Mesendoderm (in vitro differentiated cells): ENCODE data around the gene ZNF521.

Source experiments
- DNase-seq: peaks from one replicate; pipeline ENCODE4 v3.0.0; 2013
- H2AK5ac ChIP-seq: 2 replicates; pipeline ENCODE4 v1.6.1; 2013; ENCODE audit warnings: low read length, inconsistent platforms
- H2BK120ac ChIP-seq: 2 replicates; pipeline ENCODE4 v1.6.1; 2013; ENCODE audit warnings: low read depth, mild to moderate bottlenecking, low read length, moderate library complexity, mixed read lengths
- H2BK15ac ChIP-seq: replicated peaks from 2 replicates; pipeline ENCODE4 v1.6.1; 2013; ENCODE audit warnings: low read depth, mild to moderate bottlenecking, moderate library complexity
- H2BK5ac ChIP-seq: 2 replicates; pipeline ENCODE4 v1.6.1; 2013; ENCODE audit warnings: low read length, inconsistent platforms
- H3K18ac ChIP-seq: 2 replicates; pipeline ENCODE4 v1.6.1; 2013; ENCODE audit warnings: mild to moderate bottlenecking, low read length, mixed read lengths
- H3K23ac ChIP-seq: one replicate; pipeline ENCODE4 v1.6.1; 2013; ENCODE audit warnings: low read length
- H3K27ac ChIP-seq: 2 replicates; pipeline ENCODE4 v1.5.1; 2013; ENCODE audit warnings: low read depth, mild to moderate bottlenecking, inconsistent platforms, low read length, moderate library complexity
- H3K27me3 ChIP-seq: 2 replicates; pipeline ENCODE4 v1.6.1; 2013; ENCODE audit warnings: low read length, control low read depth, mild to moderate bottlenecking, inconsistent platforms; ENCODE audit not compliant: insufficient read depth, poor library complexity
- H3K36me3 ChIP-seq: 2 replicates; pipeline ENCODE4 v1.6.1; 2013; ENCODE audit warnings: low read length, inconsistent platforms; ENCODE audit not compliant: control insufficient read depth, insufficient read depth
- H3K4ac ChIP-seq: one replicate; pipeline ENCODE4 v1.6.1; 2013; ENCODE audit warnings: low read depth, mild to moderate bottlenecking, low read length, moderate library complexity
- H3K4me1 ChIP-seq: 2 replicates; pipeline ENCODE4 v1.6.1; 2013; ENCODE audit warnings: low read depth, low read length, inconsistent platforms; ENCODE audit not compliant: control insufficient read depth
- H3K4me2 ChIP-seq: 2 replicates; pipeline ENCODE4 v1.6.1; 2013; ENCODE audit warnings: low read length
- H3K4me3 ChIP-seq: 2 replicates; pipeline ENCODE4 v1.5.1; 2013; ENCODE audit warnings: mild to moderate bottlenecking, low read length
- H3K56ac ChIP-seq: one replicate; pipeline ENCODE4 v1.6.1; 2013; ENCODE audit warnings: low read length
- H3K79me1 ChIP-seq: 2 replicates; pipeline ENCODE4 v1.6.1; 2013; ENCODE audit warnings: low read length, inconsistent platforms
- H3K79me2 ChIP-seq: 2 replicates; pipeline ENCODE4 v1.6.1; 2013; ENCODE audit warnings: mild to moderate bottlenecking, low read length; ENCODE audit not compliant: control insufficient read depth, insufficient read depth
- H3K9ac ChIP-seq: 2 replicates; pipeline ENCODE4 v1.6.1; 2013; ENCODE audit warnings: low read length, inconsistent platforms
- H4K5ac ChIP-seq: one replicate; pipeline ENCODE4 v1.6.1; 2013; ENCODE audit warnings: low read length
- H4K8ac ChIP-seq: one replicate; pipeline ENCODE4 v1.6.1; 2013; ENCODE audit warnings: low read depth, mild to moderate bottlenecking, control low read depth, low read length, moderate library complexity
- WGBS: extraction: QIAGEN DNeasy Blood & Tissue Kit; methylation state at CpG from one replicate; pipeline ENCODE4 v1.1.7; 2013; ENCODE audit warnings: low lambda C conversion rate, missing lambda C conversion rate; ENCODE audit not compliant: insufficient coverage; ENCODE audit errors: extremely low coverage; 5-methylcytosine and 5-hydroxymethylcytosine counted together

Gene ZNF521

DNA sequence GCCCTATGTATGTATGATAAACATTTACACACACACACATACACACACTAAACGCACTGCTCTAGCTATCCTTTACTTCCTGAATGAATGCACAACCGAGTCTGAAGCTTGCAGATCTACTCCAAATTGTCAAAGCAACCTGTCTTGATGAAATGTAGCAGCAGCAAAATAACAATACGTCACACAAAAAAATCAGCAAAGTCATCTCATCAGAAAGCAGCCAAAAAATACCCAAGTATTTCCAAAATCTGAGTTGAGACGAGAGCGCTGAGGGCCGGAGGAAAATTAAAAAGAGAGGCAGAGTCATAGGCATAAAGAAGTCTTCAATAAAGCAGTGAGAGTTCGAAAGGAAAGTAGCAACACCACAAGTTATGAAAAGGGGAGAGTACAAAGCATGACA is 67.7 kb downstream of the ZNF521 start:
- Histone ChIP-seq H2AK5ac (no peak overlapping the region), H3K9ac (no peak overlapping the region), H3K27me3 (no peaks in the 10 kb centered on the region), H4K8ac (no peak overlapping the region), H3K18ac (no peak overlapping the region), H3K4me3 (no peak overlapping the region), H4K5ac (no peak overlapping the region), H3K79me2 (no peaks in the 10 kb centered on the region), H3K4me1 (no peaks in the 10 kb centered on the region), H3K4me2 (no peak overlapping the region), H3K4ac (no peak overlapping the region), H2BK5ac (no peak overlapping the region), H2BK15ac (no peak overlapping the region), H2BK120ac (no peak overlapping the region), H3K27ac (no peak overlapping the region), H3K79me1 (peaks cover 2% of the 10 kb centered on the region), H3K56ac (no peak overlapping the region), H3K23ac (no peak overlapping the region), H3K36me3 (no peaks in the 10 kb centered on the region)
- WGBS, result no CpG with 5 or more reads among the region's 7 CpGs
- no peak for DNase-seq

DNA sequence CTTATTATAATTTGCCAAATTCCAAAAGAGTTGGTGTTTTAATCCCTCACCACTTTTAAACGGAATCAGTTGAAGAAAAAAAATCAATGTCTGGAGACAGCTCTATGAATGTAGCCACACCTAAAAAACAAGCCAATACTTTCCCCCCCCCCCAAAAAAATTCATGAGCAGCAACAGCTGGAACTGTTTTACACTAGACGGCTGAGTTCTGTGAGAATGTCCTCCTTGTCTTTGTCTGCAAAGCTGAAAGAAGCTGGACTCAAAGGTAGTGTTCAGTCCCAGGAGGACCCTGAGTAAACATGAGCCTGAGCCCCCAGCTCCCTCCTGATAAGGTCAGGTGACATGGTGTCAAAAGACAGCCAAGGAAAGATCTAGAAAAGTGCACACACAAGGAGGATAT is 68.2 kb downstream of the ZNF521 start:
- H3K27me3 ChIP-seq, result no peaks in the 10 kb centered on the region
- H4K8ac ChIP-seq, result no peak overlapping the region
- DNase-seq, result no peak
- H2AK5ac ChIP-seq, result no peak overlapping the region
- H3K4me3 ChIP-seq, result no peak overlapping the region
- no peaks in the 10 kb centered on the region for H3K79me2 ChIP-seq
- no peak overlapping the region for H3K4ac ChIP-seq
- peaks cover 2% of the 10 kb centered on the region for H3K79me1 ChIP-seq
- H2BK120ac ChIP-seq, result no peak overlapping the region
- H2BK5ac ChIP-seq, result no peak overlapping the region
- WGBS, result no CpG with 5 or more reads among the region's 2 CpGs
- no peak overlapping the region for H3K18ac ChIP-seq
- no peak overlapping the region for H3K23ac ChIP-seq
- no peak overlapping the region for H3K9ac ChIP-seq
- H2BK15ac ChIP-seq, result no peak overlapping the region
- no peaks in the 10 kb centered on the region for H3K4me1 ChIP-seq
- no peak overlapping the region for H3K4me2 ChIP-seq
- H3K36me3 ChIP-seq, result no peaks in the 10 kb centered on the region
- H4K5ac ChIP-seq, result no peak overlapping the region
- no peak overlapping the region for H3K27ac ChIP-seq
- no peak overlapping the region for H3K56ac ChIP-seq

DNA sequence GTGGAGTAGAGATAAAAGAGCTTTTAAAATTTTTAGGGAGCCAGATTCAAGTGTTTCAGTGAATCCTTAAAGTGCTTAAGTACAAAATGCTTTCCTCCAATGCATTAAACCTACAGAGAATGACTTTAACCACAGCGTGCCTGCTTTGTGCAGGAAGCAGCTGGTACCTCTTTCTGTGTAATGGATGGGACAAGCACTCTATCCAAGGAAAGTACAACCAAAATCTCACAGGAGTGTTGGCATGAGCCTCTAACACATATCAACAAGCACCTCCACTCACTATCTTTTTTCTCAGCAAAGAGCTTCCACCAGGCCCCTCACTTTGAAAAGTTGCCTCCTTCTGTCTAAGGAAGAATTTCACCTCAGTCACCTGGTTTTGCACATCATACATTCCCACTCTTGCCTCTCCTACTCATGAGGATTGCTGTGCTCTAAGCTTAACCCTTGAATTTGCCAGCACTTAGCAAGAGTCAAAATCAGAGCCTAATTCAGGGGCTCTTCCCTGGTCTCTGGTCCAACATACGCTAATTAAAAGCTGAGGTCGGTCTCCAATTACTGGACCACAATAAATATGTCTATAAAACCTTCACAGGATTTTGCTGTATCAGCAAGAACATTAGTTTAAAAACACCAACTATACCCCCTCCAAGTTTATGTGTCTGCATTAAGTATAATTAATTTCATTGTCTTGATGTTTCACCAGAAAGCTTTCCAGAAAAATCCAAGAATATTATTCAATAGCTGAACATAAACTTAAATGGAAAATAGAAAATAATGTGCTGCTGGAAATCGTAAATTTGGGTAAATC is 68.9 kb downstream of the ZNF521 start:
- no peaks in the 10 kb centered on the region for H3K79me2 ChIP-seq
- no peak overlapping the region for H2BK5ac ChIP-seq
- DNase-seq, result no peak
- H3K79me1 ChIP-seq, result peaks cover 2% of the 10 kb centered on the region
- no peak overlapping the region for H2BK120ac ChIP-seq
- no peak overlapping the region for H2BK15ac ChIP-seq
- H3K9ac ChIP-seq, result no peak overlapping the region
- H3K36me3 ChIP-seq, result no peaks in the 10 kb centered on the region
- H3K4me2 ChIP-seq, result no peak overlapping the region
- no peaks in the 10 kb centered on the region for H3K4me1 ChIP-seq
- H3K18ac ChIP-seq, result no peak overlapping the region
- no peak overlapping the region for H3K4me3 ChIP-seq
- H3K27ac ChIP-seq, result no peak overlapping the region
- no CpG with 5 or more reads among the region's 4 CpGs for WGBS
- no peak overlapping the region for H3K23ac ChIP-seq
- no peak overlapping the region for H4K5ac ChIP-seq
- H3K27me3 ChIP-seq, result no peaks in the 10 kb centered on the region
- no peak overlapping the region for H4K8ac ChIP-seq
- no peak overlapping the region for H3K4ac ChIP-seq
- no peak overlapping the region for H2AK5ac ChIP-seq
- no peak overlapping the region for H3K56ac ChIP-seq

DNA sequence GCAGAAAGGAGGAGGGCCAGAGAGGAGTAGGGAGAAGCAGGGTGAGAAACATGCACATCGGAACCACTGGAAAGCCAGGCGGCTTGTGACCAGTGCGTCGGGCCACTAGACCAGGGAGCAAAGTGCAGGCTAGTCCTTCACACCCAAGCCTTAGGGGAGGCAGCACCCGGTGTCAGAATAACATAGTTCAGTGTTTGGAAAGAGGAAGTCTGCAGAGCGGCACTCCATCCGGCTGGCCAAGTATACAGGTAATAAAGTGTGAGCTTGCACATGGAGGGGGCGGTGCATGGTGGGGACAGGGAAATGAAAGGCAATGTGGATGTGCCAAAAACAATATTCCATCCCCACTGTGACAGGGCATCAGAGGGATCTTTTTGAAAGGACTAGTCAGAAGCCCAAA is 69.7 kb downstream of the ZNF521 start:
- no peak overlapping the region for H2BK5ac ChIP-seq
- no peaks in the 10 kb centered on the region for H3K79me2 ChIP-seq
- no peak overlapping the region for H3K23ac ChIP-seq
- peaks cover 2% of the 10 kb centered on the region for H3K79me1 ChIP-seq
- no peak overlapping the region for H3K27ac ChIP-seq
- no CpG with 5 or more reads among the region's 8 CpGs for WGBS
- H3K4me1 ChIP-seq, result no peaks in the 10 kb centered on the region
- no peak overlapping the region for H3K4me3 ChIP-seq
- no peak overlapping the region for H4K8ac ChIP-seq
- no peak overlapping the region for H3K56ac ChIP-seq
- H4K5ac ChIP-seq, result no peak overlapping the region
- H2AK5ac ChIP-seq, result no peak overlapping the region
- H3K18ac ChIP-seq, result no peak overlapping the region
- DNase-seq, result no peak
- H3K4me2 ChIP-seq, result no peak overlapping the region
- no peak overlapping the region for H3K4ac ChIP-seq
- H2BK15ac ChIP-seq, result no peak overlapping the region
- H3K36me3 ChIP-seq, result no peaks in the 10 kb centered on the region
- no peak overlapping the region for H3K9ac ChIP-seq
- no peak overlapping the region for H2BK120ac ChIP-seq
- H3K27me3 ChIP-seq, result no peaks in the 10 kb centered on the region

DNA sequence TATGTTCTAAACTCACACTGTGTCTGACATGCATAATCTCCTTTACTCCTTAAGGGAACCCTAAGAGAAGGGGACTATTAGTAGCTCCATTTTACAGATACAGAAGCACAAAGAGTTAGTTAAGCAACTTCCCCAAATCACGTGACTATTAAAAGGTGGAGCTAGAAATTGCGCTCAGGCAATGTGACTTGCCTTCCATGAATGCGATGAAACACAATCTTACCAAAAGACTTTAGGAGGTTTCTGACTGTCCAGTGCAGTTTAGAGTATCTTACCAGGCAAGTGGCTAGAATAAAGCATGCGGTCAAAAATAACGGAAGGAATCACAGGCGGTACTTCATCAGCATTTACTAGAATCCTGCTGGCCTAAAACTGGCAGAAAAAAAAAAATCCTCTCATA is 70.4 kb downstream of the ZNF521 start:
- peaks cover 2% of the 10 kb centered on the region for H3K79me1 ChIP-seq
- H3K4me1 ChIP-seq, result no peaks in the 10 kb centered on the region
- no peak overlapping the region for H4K8ac ChIP-seq
- no peaks in the 10 kb centered on the region for H3K27me3 ChIP-seq
- no peak for DNase-seq
- H3K4ac ChIP-seq, result no peak overlapping the region
- H2BK5ac ChIP-seq, result no peak overlapping the region
- no CpG with 5 or more reads among the region's 6 CpGs for WGBS
- no peak overlapping the region for H2BK15ac ChIP-seq
- H3K4me3 ChIP-seq, result no peak overlapping the region
- H3K18ac ChIP-seq, result no peak overlapping the region
- no peak overlapping the region for H3K27ac ChIP-seq
- H3K9ac ChIP-seq, result no peak overlapping the region
- no peaks in the 10 kb centered on the region for H3K79me2 ChIP-seq
- no peak overlapping the region for H2BK120ac ChIP-seq
- no peak overlapping the region for H2AK5ac ChIP-seq
- H3K56ac ChIP-seq, result no peak overlapping the region
- no peaks in the 10 kb centered on the region for H3K36me3 ChIP-seq
- H3K23ac ChIP-seq, result no peak overlapping the region
- H3K4me2 ChIP-seq, result no peak overlapping the region
- H4K5ac ChIP-seq, result no peak overlapping the region

DNA sequence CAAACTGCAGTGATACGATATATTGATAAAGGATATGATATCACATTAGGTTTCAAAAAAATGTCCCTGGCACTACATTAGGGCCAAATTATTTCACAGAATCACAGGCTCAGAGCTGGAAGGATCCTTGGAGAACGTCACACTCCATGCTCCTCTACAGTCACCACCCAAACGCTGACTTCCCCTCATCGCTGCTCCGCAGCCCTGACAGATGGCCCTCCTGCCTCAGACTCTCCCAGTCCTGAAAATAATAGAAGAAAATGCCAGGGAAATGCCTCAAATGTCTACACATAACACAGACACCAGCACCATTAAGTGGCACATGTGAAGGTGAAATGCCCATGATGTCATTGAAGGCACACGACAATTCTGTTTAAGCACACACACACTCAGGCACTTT is 72.0 kb downstream of the ZNF521 start:
- Histone ChIP-seq H3K27me3 (no peaks in the 10 kb centered on the region), H3K4me2 (no peak overlapping the region), H3K4me3 (no peak overlapping the region), H3K56ac (no peak overlapping the region), H2BK5ac (no peak overlapping the region), H2BK120ac (no peak overlapping the region), H3K79me1 (peaks cover 4% of the 10 kb centered on the region), H2AK5ac (no peak overlapping the region), H3K4me1 (no peaks in the 10 kb centered on the region), H4K5ac (no peak overlapping the region), H4K8ac (no peak overlapping the region), H3K9ac (no peak overlapping the region), H3K36me3 (no peaks in the 10 kb centered on the region), H3K4ac (no peak overlapping the region), H3K27ac (no peak overlapping the region), H3K79me2 (no peaks in the 10 kb centered on the region), H3K23ac (no peak overlapping the region), H2BK15ac (no peak overlapping the region), H3K18ac (no peak overlapping the region)
- no CpG with 5 or more reads among the region's 6 CpGs for WGBS
- DNase-seq, result no peak
